GM21576 (cell line): ENCODE data around the gene NMRK2.
"Not testable (repeated sequence)": the region's sequence is repeated elsewhere in the genome, so short reads cannot be mapped to it uniquely, and the experiment has no call there.

ENCODE experiments used
- ATAC-seq: cut with Tn5 transposase; IDR thresholded peaks from one replicate; pipeline ENCODE4 v1.9.1; 2021; ENCODE audit warnings: mild to moderate bottlenecking, moderate library complexity; ENCODE audit not compliant: unreplicated experiment

NMRK2 gene

DNA sequence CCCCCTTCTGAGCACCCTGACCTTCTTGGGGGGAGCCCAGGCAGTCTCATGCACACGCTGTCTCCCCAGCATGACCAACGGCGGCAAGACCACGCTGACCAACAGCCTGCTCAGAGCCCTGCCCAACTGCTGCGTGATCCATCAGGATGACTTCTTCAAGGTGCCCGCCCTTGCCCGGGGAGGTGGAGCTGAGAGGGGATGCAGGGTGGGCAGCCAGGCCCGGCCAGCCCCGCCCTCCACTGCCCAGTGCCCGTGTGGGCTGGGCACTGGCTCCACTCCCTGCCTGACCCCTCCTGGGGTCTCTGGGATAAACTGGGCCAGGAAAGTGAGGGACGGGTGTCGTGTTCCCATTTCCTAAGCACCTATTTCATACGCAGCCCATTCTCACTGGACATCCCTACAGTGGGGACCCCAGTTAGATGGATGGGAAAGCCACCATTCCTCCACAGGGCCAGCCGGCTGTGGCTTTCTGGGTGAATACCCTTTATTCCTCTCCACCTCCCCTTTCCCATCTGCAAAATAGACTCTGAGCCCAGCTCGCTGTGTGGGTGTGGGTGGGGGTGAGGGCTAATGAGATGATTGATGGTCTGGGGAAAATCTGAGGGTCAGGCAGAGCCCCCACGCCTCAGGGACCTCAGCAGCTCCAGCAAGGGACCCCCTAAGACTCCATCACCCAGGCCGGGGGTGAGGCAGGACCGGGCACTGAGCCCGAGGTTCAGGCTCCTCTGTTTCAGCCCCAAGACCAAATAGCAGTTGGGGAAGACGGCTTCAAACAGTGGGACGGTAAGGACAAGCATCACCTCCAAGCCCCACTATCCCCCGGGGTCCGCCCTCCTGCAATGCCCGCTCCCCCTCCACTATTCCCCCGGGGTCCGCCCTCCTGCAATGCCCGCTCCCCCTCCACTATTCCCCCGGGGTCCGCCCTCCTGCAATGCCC lies 3.9 kb downstream of the NMRK2 start:
- ATAC-seq, result no peak

DNA sequence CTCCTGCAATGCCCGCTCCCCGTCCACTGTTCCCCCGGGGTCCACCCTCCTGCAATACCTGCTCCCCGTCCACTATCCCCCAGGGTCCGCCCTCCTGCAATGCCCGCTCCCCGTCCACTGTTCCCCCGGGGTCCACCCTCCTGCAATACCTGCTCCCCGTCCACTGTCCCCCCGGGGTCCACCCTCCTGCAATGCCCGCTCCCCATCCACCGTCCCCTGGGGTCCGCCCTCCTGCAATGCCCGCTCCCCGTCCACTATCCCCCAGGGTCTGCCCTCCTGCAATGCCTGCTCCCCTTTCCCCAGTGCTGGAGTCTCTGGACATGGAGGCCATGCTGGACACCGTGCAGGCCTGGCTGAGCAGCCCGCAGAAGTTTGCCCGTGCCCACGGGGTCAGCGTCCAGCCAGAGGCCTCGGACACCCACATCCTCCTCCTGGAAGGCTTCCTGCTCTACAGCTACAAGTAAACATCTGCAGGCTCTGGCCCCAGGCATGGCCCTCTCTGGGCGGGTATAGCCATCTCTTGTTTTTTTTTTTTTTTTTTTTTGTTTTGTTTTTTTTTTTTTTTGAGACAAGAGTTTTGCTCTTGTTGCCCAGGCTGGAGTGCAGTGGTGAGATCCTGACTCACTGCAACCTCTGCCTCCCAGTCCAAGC lies 5.6 kb downstream of the NMRK2 start:
- not testable (repeated sequence) for ATAC-seq

DNA sequence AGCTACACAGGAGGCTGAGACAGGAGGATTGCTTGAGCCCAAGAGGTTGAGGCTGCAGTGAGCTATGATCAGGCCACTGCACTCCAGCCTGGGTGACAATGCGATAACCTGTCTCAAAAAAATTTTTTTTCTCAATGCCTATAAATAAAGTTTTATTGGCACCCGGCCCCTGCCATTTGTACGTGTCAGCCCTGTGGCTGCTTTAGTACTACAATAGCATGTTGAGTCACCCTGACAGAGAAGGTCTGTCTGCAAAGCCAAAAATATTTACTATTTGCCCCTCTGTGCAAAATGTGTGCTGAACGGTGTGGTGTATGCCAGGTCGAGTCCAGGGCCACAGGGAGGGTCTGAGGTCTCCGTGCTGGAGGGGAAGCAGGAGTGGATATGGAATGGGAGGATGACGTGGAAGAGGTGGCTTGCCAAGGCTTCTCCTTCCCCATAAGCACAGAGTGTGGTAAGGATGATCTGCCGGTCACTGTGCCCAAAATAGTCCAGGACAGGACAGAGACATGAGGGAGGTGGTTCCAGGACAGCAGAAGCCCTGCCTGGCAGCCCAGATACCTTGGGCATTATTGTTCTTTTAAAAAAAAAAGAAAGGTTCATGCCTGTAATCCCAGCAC lies 10.0 kb downstream of the NMRK2 start:
- no peak for ATAC-seq

DNA sequence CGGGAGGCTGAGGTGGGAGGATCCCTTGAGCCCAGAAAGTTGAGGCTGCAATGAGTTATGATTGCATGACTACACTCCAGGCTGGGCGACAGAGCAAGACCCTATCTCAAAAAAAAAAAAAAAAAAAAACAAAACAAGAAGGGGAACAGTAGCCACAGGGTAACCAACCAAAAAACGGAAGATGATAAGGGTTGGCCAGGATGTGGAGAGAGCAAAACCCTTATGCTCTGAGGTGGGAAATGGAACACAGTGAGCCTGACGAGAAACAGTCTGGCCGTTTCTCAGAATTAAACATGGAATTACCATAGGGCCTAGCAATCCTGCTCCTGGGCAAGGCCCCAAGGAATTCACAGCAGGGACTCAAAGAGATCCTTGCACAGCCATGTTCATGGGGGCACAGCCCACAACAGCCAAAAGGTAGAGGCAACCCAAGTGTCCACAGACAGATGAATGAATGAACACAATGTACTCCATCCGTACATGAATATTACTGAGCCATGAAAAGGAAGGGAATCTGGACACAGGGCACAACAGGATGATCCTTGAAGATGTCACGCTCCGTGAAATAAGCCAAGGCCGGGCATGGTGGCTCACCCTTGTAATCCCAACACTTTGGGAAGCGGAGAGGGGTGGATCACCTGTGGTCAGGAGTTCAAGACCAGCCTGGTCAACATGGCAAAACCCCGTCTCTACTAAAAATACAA lies 11.3 kb downstream of the NMRK2 start:
- no peak for ATAC-seq

DNA sequence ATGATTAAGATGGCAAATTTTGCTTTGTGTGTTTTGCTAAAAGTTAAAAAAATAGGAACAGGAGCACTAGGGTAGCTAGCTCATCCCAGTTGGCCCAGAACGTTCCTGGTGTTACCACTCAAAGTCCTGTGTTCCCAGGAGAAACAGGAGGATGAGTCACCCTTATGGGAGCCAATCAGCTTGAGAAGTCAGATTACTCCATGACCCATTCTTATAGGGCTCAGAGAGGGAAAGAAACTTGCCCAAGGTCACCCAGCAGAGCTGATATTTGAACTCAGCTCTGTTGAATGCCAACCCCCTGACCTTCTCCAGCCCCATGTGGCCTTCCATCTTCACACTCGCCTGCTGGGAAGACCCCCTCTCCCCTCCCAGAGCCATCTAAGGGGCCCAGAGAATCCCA lies 13.0 kb downstream of the NMRK2 start:
- ATAC-seq, result no peak

DNA sequence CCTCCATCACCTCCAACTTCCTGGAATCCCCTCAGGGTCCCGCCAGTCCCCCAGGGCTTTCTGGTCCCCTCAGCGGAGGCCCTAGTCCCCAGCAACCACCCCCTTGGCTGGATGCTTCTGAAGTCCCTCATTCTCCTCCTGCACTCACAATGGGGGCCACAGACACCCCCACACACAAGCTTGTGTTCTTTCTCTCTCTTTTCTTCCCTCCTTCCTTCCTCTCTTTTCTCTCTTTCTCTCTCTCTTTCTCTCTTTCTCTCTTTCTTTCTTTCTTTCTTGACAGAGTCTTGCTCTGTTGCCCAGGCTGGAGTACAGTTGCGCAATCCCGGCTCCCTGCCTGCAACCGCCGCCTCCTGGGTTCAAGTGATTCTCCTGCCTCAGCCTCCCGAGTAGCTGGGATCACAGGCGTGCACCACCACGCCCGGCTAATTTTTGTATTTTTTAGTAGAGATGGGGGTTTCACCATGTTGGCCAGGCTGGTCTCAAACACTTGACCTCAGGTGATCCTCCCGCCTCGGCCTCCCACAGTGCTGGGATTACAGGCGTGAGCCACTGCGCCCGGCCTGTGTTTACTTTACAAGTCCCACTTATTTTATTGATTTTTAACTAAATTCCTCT lies 14.6 kb downstream of the NMRK2 start:
- not testable (repeated sequence) for ATAC-seq

DNA sequence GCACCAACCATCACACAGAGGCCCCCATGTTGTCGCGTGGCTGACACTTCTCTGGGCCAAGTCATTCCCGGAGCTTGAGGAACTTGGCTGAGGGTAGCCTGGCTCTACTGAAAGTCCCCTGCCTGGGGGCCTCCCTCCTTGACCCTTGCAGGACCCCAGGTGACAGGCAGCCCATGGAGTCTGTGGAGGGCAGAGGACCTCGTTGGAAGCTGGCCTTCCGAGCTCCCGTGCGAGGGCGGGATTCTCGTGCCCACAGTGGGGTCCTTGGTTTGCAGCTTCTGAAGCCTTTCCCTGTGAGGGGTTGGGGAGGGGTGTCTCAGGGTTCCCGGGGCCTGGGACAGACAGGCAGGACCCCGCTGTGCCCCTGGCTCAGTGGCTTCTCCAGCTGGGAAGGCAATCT lies 16.4 kb downstream of the NMRK2 start:
- ATAC-seq, result no peak

DNA sequence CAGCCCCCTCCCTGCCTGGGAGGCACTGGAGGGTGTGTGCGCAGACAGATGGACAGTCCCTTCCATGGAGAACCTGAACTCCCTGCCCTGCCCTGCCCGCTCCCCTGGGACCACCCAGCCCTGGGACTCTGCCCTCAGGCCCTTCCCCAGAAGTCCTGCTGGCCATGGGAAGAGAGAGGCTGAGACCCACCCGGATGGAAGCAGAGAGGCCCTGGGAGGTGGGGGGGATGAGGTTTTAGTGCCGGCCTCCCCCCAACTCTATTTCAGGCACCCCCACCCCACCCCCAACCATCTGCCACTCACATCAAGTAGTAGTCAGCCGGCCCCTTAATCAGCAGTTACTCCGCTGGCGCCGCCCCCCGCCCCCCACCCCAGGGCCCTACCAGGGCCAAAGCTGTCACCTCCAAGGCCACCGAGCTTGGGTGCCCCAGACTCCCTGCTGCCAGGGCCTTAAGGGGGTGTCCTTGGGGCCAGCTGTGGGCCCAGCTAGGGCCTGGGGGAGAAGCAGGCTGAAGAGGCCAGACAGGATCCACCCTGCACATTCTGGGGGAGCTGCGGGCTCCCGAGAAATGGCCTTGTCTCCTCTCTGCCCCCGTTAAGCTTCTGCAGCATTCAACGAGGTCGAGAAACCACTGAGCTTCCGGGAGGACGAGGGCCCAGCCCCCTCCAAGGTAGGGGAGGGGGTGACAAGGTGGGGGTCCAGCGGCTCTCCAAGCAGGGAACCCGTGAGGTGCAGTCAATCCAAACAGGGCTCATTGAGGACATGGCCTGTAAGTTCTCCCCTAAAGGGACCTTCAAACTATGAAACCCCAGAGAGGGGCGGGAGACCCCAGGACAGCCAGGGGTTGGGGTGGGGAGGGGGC lies 17.4 kb downstream of the NMRK2 start:
- ATAC-seq, result no peak

DNA sequence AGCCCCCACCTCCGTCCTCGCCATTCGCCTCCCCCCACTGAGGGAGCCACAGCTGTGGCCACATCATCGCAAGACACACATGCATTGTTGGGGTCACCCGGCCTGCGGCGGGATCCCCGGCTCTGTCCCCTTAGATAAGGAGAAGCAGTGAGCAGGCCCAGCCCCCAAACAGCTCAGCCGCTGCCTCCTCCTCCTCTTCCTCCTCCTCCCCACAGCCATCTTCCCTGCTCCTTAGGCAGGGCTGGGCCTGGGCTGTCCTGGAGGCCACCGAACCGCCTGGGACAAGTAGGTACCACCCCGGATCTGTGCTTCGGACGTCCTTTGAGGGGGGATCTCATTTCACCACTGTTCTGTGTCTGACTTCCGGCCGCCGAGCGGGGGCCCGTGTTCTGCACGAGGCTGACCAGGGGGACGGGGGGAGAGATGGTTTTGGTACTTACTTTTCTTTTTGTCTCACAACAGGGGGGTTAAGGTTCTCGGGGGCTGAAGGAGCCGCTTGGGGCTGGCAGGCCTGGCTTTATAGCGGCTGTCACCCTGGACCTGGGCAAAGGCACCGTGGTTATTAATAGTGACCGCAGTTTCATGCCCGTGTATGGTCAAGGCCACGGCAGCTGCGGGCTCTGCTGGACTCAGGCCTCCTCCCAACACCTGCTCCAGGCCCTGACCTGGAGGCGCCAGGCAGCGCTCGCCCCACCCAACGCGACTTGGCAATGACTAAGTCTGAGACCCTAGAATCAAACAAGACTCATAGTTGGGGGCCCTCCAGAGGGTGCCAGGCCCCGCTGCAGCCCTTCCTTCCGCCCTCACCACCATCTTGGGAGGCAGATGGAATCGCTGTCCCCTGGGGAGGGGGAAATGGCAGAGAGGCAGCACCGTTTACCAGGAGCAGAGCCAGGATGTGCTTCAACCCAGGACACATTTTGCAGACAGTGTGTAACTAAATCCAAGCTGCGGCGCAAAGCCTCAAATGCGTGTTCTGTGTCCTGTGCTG lies 18.3 kb downstream of the NMRK2 start:
- no peak for ATAC-seq

DNA sequence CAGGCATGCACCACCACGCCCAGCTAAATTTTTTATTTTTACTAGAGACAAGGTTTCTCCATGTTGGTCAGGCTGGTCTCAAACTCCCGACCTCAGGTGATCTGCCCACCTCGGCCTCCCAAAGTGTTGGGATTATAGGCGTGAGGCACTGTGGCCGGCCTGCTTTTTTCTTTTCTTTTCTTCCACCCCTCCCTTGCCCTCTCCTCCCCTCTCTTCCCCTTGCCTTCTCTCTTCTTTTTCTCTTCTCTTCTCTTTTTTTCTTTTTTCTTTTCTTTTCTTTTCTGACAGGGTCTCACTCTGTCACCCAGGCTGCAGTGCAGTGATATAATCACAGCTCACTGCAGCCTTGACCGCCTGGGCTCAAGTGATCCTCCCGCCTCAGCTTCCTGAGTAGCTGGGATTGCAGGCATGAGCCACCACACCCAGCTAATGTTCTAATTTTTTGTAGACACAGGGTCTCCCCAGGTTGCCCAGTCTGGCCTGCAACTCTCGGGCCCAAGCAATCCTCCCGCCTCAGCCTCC lies 19.9 kb downstream of the NMRK2 start:
- ATAC-seq, result not testable (repeated sequence)

DNA sequence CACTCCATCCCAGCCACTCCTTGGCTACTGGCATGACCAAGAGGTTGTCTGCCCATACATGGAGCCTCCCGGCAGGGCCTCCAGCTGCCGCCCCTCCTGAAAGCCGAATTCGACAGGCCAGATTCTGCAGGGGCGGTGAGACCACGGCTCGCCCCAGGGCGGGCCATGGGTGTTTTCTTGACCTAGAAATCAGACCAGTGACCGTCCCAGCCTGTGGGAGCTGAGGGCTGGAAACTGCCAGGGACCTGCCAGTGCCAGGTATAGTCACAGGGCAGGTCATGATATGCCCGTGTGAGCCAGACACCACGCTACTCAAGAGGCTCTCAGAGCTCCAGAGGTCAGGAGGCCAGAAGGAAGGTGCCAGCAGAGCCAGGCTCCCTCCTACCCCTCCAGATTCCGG lies 21.2 kb downstream of the NMRK2 start:
- no peak for ATAC-seq

DNA sequence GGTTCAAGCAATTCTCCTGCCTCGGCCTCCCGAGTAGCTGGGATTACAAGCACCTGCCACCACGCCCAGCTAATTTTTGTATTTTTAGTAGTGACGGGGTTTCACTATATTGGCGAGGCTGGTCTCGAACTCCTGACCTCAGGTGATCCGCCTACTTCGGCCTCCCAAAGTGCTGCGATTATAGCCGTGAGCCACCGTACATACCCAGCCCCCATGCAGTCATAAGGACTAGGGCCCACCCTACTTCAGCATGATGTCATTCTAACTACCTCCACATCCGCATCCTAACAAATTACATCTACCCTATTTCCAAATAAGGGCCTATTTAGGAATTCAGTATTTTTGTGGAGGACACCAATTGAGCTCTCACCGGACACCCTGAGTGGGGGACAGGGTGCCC lies 22.4 kb downstream of the NMRK2 start:
- ATAC-seq, result not testable (repeated sequence)

DNA sequence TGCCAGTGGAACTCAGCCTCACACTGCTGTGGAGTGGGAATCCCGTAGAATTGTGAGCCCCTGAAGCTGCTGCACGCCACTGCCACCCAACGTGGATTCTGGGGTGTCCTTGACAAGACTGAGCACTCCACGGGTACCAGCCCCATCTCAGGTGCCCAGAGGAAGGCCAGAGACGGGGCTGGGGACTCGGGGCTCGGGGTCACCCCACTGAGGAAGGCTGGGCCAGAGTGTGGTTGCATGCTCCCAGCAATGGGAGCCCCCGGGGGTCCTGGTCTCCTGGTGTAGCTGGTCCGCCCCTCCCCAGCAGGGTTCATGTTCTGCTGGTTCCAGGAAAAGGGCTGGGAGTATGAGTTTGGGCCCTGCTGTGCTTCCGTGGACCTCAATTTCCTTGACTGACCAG lies 22.8 kb downstream of the NMRK2 start:
- no peak for ATAC-seq

DNA sequence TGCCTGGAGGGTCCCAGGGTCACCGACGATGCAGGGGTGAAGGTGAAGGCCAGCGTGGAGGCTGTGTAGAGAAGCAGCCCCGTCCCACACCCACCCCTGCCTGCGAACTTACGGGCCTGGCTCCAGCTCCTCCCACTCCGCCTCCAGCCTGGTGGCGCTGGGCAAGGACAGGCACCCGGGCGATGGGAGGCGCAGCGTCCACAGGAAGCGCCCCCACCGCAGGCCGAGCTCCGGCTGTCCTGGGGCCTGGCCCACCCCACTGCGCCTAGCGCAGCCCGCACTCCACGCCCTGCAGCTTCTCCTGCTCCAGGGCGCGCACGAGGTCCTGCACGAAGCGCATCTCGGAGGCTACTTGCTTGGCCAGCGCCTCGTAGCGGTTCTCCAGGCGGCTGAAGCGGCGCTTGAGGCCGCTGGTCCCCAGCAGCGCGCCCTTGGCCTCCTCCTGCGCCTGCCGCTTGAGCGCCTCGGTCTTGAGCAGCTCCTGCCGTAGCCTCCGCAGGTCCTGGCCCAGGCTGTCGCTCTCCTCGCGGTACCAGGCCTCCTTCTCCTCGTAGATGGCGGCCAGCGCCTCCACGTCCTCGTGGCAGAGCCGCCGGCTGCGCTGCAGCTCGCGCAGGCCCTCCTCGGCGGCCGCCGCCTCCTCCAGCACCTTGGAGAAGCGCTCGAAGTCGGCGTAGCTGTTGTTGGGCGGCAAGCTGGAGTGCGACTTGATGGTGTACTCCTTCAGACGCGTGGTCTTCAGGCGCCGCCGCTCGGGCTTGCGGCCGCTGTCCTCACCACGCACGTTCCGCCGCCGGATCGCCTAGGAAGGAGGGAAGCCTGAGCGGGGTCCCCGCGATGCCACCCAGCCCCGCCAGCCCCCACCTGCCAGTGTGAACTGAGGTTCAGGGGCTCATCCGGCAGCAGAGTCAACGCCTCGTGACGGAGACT lies 26.2 kb downstream of the NMRK2 start:
- no peak for ATAC-seq

DNA sequence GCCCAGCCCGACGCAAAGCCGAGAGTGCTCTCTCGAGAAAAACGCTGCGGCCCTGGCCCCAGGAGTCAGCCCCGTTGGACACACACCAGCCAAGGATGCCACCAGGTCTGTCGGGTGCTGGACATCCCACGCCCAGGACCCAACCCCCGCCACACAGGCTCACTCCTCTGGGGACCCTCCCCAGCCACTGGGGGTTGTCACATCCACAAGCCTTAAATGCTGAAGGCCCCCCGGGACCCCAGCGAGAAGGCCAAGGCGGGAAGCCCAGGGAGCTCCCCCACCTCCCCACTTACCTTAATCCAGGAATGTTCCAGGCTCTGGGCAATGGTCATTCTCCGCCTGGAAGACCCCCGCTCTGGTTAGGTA lies 26.9 kb downstream of the NMRK2 start:
- ATAC-seq, result no peak

DNA sequence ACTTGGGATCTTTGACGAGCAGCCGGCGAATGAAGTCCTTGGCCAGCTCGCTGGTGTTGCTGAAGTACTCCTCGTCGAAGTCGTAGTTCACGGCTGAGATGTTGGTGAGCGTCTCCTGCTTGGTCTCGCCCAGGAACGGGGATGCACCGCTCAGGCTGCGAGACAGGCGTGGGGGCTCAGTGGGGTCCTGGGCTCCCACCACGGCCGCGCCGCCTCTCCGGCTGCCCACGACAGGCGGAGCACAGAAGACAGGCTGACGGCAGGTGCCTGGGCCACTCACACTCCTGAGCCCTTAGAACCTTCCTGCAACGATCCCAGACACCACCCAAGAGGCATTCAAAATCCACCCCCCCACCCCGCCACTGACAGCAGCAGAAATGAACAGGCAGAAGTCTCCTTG lies 28.1 kb downstream of the NMRK2 start:
- ATAC-seq, result no peak

DNA sequence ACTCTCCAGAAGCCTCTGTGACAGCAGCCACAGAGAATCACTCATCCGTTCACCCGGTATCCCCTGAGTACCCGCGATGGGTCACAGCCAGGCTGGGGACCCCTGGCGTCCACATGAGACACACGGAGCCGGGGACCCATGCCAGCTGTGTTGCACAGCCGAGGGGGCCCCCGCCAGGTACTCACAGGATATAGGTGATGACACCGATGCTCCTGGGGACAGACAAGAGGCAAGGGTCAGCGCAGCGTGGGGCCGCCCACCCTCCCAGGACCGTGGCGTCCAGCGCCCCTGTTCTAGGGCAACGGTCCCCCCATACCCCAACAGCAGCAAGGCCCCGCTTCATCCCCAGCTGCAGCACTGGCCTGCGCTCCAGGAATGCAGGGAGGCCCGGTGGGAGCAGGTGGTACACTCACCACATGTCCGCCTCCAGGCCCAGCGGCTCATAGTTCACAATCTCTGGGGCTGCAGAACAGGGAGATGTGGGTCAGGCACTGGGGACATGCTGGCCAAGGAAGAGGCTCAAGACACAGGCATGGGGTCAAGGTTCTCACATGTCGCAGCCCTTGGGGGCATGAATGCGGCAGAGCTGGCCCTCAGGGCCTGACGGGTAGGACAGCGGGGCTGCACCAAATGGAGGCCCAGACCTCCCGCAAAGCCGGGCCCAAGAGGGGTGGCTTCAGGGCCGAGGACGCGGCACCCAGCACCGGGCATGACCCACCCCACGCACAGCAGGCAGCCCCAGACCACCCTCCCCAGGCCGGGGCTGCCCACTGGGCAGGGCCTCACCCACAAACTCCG lies 30.8 kb downstream of the NMRK2 start:
- ATAC-seq, result no peak
